SH-SY5Y (cell line): ENCODE measurements around the gene TAAR9.

Experiments used
- GATA2 ChIP-seq: IDR thresholded peaks from 2 replicates; pipeline ENCODE4 v1.6.1; 2011; ENCODE audit warnings: mild to moderate bottlenecking, low read depth, low read length
- GATA3 ChIP-seq: IDR thresholded peaks from 2 replicates; pipeline ENCODE4 v1.6.1; 2011; ENCODE audit warnings: low read depth, mild to moderate bottlenecking, low read length, moderate library complexity

- no peak for TF ChIP-seq GATA3
- no peak for TF ChIP-seq GATA2
These were observed 24.1 kb upstream of the TAAR9 start for GRCh38 chr6:132513831-132514545.
